GM12872 (cell line): ENCODE data around the gene GCNT3.

Experiments
- CTCF ChIP-seq: IDR thresholded peaks from 3 replicates; pipeline ENCODE4 v1.5.1; 2011; ENCODE audit warnings: low read depth, mild to moderate bottlenecking, low read length, moderate library complexity; ENCODE audit not compliant: insufficient read depth

The GCNT3 gene

DNA sequence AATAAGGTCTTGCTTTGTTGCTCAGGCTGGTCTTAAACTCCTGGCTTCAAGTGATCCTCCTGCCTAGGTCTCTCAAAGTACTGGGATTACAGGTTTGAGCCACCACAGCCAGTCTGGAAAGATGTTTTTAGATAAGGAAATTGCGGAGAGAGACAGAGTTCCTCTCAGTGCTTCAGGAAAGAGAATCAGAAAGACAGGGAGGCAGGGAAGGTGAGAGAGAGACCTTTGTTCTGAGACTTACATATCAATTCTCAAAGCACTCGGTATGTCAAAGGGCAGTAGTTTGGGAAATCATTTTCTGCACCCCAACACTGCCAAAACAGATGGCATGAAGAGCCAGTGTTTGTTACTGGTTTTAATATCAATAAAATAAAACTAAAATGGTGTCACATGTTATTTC lies 13.1 kb upstream of the GCNT3 start:
- no peak for TF ChIP-seq CTCF

GRCh38 chr15:59605994-59606393 lies 5.6 kb upstream of the GCNT3 start:
- TF ChIP-seq CTCF, result no peak

GRCh38 chr15:59609730-59610712 lies 1.6 kb upstream of the GCNT3 start:
- TF ChIP-seq CTCF, result no peak

DNA sequence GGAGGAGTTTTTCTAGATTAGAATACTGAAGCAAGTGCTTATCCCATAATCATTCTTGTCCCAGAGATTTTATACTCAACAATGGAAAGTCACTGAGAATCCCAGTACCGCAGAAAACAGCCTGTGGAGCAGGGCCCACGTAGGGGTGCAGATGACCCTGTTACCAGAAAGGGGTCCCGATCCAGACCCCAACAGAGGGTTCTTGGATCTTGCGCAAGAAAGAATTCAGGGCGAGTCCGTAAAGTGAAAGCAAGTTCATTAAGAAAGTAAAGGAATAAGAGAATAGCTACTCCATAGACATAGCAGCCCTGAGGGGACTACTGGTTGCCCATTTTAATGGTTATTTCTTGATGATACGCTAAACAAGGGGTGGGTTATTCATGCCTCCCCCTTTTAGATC lies 2.6 kb downstream of the GCNT3 start:
- no peak for TF ChIP-seq CTCF

DNA sequence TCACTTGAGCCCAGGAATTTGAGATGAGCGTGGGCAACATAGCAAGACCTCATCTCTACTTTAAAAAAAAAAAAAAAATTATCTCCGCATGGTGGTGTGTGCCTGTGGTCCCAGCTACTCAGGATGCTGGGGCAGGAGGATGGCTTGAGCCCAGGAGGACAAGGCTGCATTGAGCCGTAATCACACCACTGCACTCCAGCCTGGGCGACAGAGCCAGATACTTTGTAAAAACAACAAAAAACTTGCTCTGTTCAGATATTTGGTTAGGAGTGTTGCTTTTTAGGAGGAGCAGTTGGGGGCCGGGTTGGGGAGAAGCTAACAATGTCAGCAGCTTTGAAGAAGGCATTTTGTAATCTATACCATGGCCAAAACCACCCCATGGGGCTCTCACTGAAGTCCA lies 4.1 kb downstream of the GCNT3 start:
- TF ChIP-seq CTCF, result no peak

GRCh38 chr15:59616379-59616778 lies 4.8 kb downstream of the GCNT3 start:
- TF ChIP-seq CTCF, result no peak

GRCh38 chr15:59618406-59618805 lies 6.8 kb downstream of the GCNT3 start:
- no peak for TF ChIP-seq CTCF
